ENCODE results near the gene PDE6A. TPM values are rescaled to one million over a fixed set of nuclear protein-coding genes. Genes with fewer than 3 reads are reported as not detected.

Gene PDE6A
- total and polyA plus RNA-seq, 2 experiments from 2014 or later = 3.6 to 3.9 TPM

DNA sequence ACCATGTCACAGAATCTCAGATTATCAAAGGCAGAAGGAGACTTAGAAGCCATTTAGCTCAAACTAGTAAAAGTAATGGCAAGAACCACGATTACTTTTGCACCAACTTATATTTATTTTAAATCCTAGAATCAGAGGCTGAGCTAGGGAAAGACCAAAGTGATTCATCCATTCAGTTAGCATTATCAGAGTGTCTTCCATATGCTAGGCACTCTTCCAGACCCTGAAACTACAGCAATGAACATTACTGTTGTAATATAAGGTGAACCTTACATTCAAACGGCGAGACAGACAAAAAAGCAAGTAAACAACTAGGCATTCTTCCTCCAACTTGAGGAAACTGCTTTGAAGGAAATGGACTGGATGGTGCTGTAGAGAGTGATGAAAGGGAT is 7.9 kb downstream of the PDE6A start:
- TF ChIP-seq, protein P1, sequence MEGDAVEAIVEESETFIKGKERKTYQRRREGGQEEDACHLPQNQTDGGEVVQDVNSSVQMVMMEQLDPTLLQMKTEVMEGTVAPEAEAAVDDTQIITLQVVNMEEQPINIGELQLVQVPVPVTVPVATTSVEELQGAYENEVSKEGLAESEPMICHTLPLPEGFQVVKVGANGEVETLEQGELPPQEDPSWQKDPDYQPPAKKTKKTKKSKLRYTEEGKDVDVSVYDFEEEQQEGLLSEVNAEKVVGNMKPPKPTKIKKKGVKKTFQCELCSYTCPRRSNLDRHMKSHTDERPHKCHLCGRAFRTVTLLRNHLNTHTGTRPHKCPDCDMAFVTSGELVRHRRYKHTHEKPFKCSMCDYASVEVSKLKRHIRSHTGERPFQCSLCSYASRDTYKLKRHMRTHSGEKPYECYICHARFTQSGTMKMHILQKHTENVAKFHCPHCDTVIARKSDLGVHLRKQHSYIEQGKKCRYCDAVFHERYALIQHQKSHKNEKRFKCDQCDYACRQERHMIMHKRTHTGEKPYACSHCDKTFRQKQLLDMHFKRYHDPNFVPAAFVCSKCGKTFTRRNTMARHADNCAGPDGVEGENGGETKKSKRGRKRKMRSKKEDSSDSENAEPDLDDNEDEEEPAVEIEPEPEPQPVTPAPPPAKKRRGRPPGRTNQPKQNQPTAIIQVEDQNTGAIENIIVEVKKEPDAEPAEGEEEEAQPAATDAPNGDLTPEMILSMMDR (IDR thresholded peaks at IDR 0.05; ENCODE audit: poor library complexity) = no peak
- no peak for TF ChIP-seq EZH2phosphoT487 (IDR thresholded peaks at IDR 0.05; ENCODE audit: low read depth, severe bottlenecking, unreplicated experiment)
- no peak for TF ChIP-seq EZH2 (IDR thresholded peaks at IDR 0.05; ENCODE audit: borderline replicate concordance)
- Histone ChIP-seq H2AFZ (no peak overlapping the region), H3K27ac (peak overlapping the region; percentile 38), H3K4me1 (ENCODE audit: insufficient read depth) (peaks cover 41% of the 10 kb centered on the region), H3K9me3 (ENCODE audit: low read depth) (no peaks in the 10 kb centered on the region), H3K36me3 (replicated peaks; ENCODE audit: insufficient read depth, low read depth) (no peaks in the 10 kb centered on the region), H3K4me3 (no peak overlapping the region), H3K4me2 (no peak overlapping the region), H4K20me1 (ENCODE audit: insufficient read depth, poor library complexity, severe bottlenecking) (no peaks in the 10 kb centered on the region), H3K27me3 (no peaks in the 10 kb centered on the region), H3K9me2 (replicated peaks; ENCODE audit: insufficient read depth) (no peaks in the 10 kb centered on the region), H3K79me2 (no peaks in the 10 kb centered on the region)
- WGBS (ENCODE audit: low lambda C conversion rate, missing lambda C conversion rate) = 84% methylated on average over 3 of the region's 3 CpGs
- no peak for DNase-seq (ENCODE audit: low spot score)

DNA sequence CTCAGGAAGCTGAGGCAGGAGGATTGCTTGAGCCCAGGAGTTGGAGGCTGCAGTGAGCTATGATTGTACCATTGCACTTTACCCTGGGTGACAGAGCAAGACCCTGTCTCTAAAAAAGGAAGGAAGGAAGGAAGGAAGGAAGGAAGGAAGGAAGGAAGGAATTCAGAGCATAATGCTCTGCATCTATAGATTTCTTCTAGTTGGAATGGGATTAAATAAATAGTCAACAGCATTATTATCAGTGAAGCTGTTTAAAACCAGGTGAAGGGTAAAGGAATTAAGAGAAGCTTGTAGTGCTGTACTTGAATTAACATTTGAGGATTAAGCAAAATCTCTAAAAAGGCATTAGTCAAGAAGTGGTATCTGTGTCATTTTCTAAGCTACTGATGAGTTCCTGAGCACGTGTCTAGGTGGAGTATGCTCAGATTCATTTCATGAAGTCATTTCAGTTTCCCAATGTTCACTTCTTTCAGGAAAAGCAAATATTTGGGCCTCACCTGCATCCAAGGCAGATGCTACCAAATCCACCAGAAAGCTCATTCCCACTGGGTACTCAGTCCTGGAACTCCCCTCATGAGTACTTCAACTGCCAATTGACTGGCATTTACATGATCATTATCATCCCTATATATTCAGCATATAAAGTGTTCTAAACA is 8.4 kb downstream of the PDE6A start:
- TF ChIP-seq, protein P1 (IDR thresholded peaks at IDR 0.05; ENCODE audit: poor library complexity) = no peak
- TF ChIP-seq EZH2phosphoT487 (IDR thresholded peaks at IDR 0.05; ENCODE audit: low read depth, severe bottlenecking, unreplicated experiment) (no peak), EZH2 (IDR thresholded peaks at IDR 0.05; ENCODE audit: borderline replicate concordance) (no peak)
- no peaks in the 10 kb centered on the region for H3K9me3 ChIP-seq (ENCODE audit: low read depth)
- H3K27ac ChIP-seq = peak overlapping the region; percentile 38
- H3K79me2 ChIP-seq = no peaks in the 10 kb centered on the region
- H3K9me2 ChIP-seq (replicated peaks; ENCODE audit: insufficient read depth) = no peaks in the 10 kb centered on the region
- no peak overlapping the region for H2AFZ ChIP-seq
- peaks cover 36% of the 10 kb centered on the region for H3K4me1 ChIP-seq (ENCODE audit: insufficient read depth)
- WGBS (ENCODE audit: low lambda C conversion rate, missing lambda C conversion rate) = 78% methylated on average over 1 of the region's 1 CpG
- no peaks in the 10 kb centered on the region for H3K27me3 ChIP-seq
- no peaks in the 10 kb centered on the region for H4K20me1 ChIP-seq (ENCODE audit: insufficient read depth, poor library complexity, severe bottlenecking)
- H3K4me2 ChIP-seq = no peak overlapping the region
- no peak overlapping the region for H3K4me3 ChIP-seq
- no peaks in the 10 kb centered on the region for H3K36me3 ChIP-seq (replicated peaks; ENCODE audit: insufficient read depth, low read depth)
- no peak for DNase-seq (ENCODE audit: low spot score)

DNA sequence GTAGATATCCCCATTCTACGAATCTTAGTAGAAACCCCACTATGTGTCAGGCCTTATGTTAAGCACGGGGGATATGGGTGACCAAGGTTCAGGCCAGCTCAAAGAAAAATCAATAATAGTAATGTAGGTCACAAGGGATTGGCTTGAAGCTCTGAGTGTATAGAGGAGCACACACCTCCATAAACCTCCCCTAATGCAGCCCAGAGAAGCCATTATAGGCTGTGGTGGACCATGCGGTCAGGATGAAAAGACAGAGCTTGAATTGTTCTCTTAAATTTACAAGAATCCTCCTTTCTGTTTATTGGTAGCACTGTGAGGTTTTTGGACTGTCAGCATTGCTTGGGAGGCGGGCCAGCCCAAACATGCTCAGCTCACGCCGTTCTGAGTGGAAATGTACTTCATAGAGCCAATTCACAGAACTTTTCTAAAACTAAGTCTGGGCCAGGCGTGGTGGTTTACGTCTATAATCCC is 9.1 kb downstream of the PDE6A start:
- peaks cover 29% of the 10 kb centered on the region for H3K4me1 ChIP-seq (ENCODE audit: insufficient read depth)
- no peaks in the 10 kb centered on the region for H3K9me3 ChIP-seq (ENCODE audit: low read depth)
- H3K27me3 ChIP-seq = no peaks in the 10 kb centered on the region
- H3K79me2 ChIP-seq = no peaks in the 10 kb centered on the region
- H3K27ac ChIP-seq = peak overlapping the region; percentile 44
- DNase-seq (ENCODE audit: low spot score) = no peak
- H3K36me3 ChIP-seq (replicated peaks; ENCODE audit: insufficient read depth, low read depth) = no peaks in the 10 kb centered on the region
- 82% methylated on average over 8 of the region's 8 CpGs for WGBS (ENCODE audit: low lambda C conversion rate, missing lambda C conversion rate)
- no peak overlapping the region for H2AFZ ChIP-seq
- H3K9me2 ChIP-seq (replicated peaks; ENCODE audit: insufficient read depth) = no peaks in the 10 kb centered on the region
- H4K20me1 ChIP-seq (ENCODE audit: insufficient read depth, poor library complexity, severe bottlenecking) = no peaks in the 10 kb centered on the region
- no peak overlapping the region for H3K4me2 ChIP-seq
- no peak for TF ChIP-seq EZH2 (IDR thresholded peaks at IDR 0.05; ENCODE audit: borderline replicate concordance)
- TF ChIP-seq, protein P1 (IDR thresholded peaks at IDR 0.05; ENCODE audit: poor library complexity) = no peak
- no peak for TF ChIP-seq EZH2phosphoT487 (IDR thresholded peaks at IDR 0.05; ENCODE audit: low read depth, severe bottlenecking, unreplicated experiment)
- no peak overlapping the region for H3K4me3 ChIP-seq

Measured in hepatocyte (in vitro differentiated cells).